Measurements from ENCODE around the gene RAB3D.

GRCh38 chr19:11325544-11325943 lies 13.9 kb downstream of the RAB3D start:
- TF ChIP-seq, protein P1, sequence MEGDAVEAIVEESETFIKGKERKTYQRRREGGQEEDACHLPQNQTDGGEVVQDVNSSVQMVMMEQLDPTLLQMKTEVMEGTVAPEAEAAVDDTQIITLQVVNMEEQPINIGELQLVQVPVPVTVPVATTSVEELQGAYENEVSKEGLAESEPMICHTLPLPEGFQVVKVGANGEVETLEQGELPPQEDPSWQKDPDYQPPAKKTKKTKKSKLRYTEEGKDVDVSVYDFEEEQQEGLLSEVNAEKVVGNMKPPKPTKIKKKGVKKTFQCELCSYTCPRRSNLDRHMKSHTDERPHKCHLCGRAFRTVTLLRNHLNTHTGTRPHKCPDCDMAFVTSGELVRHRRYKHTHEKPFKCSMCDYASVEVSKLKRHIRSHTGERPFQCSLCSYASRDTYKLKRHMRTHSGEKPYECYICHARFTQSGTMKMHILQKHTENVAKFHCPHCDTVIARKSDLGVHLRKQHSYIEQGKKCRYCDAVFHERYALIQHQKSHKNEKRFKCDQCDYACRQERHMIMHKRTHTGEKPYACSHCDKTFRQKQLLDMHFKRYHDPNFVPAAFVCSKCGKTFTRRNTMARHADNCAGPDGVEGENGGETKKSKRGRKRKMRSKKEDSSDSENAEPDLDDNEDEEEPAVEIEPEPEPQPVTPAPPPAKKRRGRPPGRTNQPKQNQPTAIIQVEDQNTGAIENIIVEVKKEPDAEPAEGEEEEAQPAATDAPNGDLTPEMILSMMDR (IDR thresholded peaks at IDR 0.05): no peak
- no peak for TF ChIP-seq POLR2A (IDR thresholded peaks at IDR 0.05)
